ENCODE results near the gene PEX11G. TPM values are rescaled to one million over a fixed set of nuclear protein-coding genes. Genes with fewer than 3 reads are reported as not detected.
"Not testable (repeated sequence)": the region's sequence is repeated elsewhere in the genome, so short reads cannot be mapped to it uniquely, and the experiment has no call there.

PEX11G gene
- polyA plus RNA-seq, 2 donors = 4.9 to 6.5 TPM

- H3K36me3 ChIP-seq (ENCODE audit: control insufficient read depth in 2 of 2, insufficient read depth in 2 of 2, low read length in 1 of 2) = peaks cover 0 to 40% of the 10 kb centered on the region in 2 donors
- H3K4me3 ChIP-seq (ENCODE audit: low read depth in 1 of 2, low read length in 2 of 2) = no peak overlapping the region
- no peaks in the 10 kb centered on the region for H3K9me3 ChIP-seq (ENCODE audit: control insufficient read depth in 2 of 2, insufficient read depth in 1 of 2, low read depth in 1 of 2, low read length in 1 of 2)
- no peaks in the 10 kb centered on the region for H3K4me1 ChIP-seq (ENCODE audit: control insufficient read depth in 2 of 2, insufficient read depth in 2 of 2, low read length in 1 of 2)
- H3K27ac ChIP-seq (ENCODE audit: low read depth in 2 of 2, low read length in 1 of 2) = no peak overlapping the region
- WGBS, 2 donors = 91 to 93% methylated on average over 21 of the region's 21 CpGs
- no peaks in the 10 kb centered on the region for H3K27me3 ChIP-seq (ENCODE audit: control insufficient read depth in 1 of 2, insufficient read depth in 2 of 2, low read length in 2 of 2)
Observed at GRCh38 chr19:7441468-7442146, 47.2 kb downstream of the PEX11G start.

GRCh38 chr19:7440188-7440975 is 48.5 kb downstream of the PEX11G start:
- H3K4me3 ChIP-seq (ENCODE audit: low read depth in 1 of 2, low read length in 2 of 2) = no peak overlapping the region
- H3K4me1 ChIP-seq (ENCODE audit: control insufficient read depth in 2 of 2, insufficient read depth in 2 of 2, low read length in 1 of 2) = no peaks in the 10 kb centered on the region
- no peak overlapping the region for H3K27ac ChIP-seq (ENCODE audit: low read depth in 2 of 2, low read length in 1 of 2)
- H3K9me3 ChIP-seq (ENCODE audit: control insufficient read depth in 2 of 2, insufficient read depth in 1 of 2, low read depth in 1 of 2, low read length in 1 of 2) = no peaks in the 10 kb centered on the region
- WGBS, 2 donors = 89 to 92% methylated on average over 43 of the region's 43 CpGs
- H3K36me3 ChIP-seq (ENCODE audit: control insufficient read depth in 2 of 2, insufficient read depth in 2 of 2, low read length in 1 of 2) = peaks cover 0 to 36% of the 10 kb centered on the region in 2 donors
- no peaks in the 10 kb centered on the region for H3K27me3 ChIP-seq (ENCODE audit: control insufficient read depth in 1 of 2, insufficient read depth in 2 of 2, low read length in 2 of 2)

GRCh38 chr19:7435586-7435985 is 53.2 kb downstream of the PEX11G start:
- H3K9me3 ChIP-seq (ENCODE audit: control insufficient read depth in 2 of 2, insufficient read depth in 1 of 2, low read depth in 1 of 2, low read length in 1 of 2) = no peaks in the 10 kb centered on the region
- no peak overlapping the region for H3K27ac ChIP-seq (ENCODE audit: low read depth in 2 of 2, low read length in 1 of 2)
- H3K36me3 ChIP-seq (ENCODE audit: control insufficient read depth in 2 of 2, insufficient read depth in 2 of 2, low read length in 1 of 2) = peaks cover 0 to 8% of the 10 kb centered on the region in 2 donors
- WGBS, 2 donors = 85 to 94% methylated on average over 3 of the region's 3 CpGs
- no peaks in the 10 kb centered on the region for H3K4me1 ChIP-seq (ENCODE audit: control insufficient read depth in 2 of 2, insufficient read depth in 2 of 2, low read length in 1 of 2)
- no peak overlapping the region for H3K4me3 ChIP-seq (ENCODE audit: low read depth in 1 of 2, low read length in 2 of 2)
- H3K27me3 ChIP-seq (ENCODE audit: control insufficient read depth in 1 of 2, insufficient read depth in 2 of 2, low read length in 2 of 2) = no peaks in the 10 kb centered on the region

GRCh38 chr19:7434391-7434790 is 54.4 kb downstream of the PEX11G start:
- H3K27me3 ChIP-seq (ENCODE audit: control insufficient read depth in 1 of 2, insufficient read depth in 2 of 2, low read length in 2 of 2) = no peaks in the 10 kb centered on the region
- H3K36me3 ChIP-seq (ENCODE audit: control insufficient read depth in 2 of 2, insufficient read depth in 2 of 2, low read length in 1 of 2) = no peaks in the 10 kb centered on the region
- no peak overlapping the region for H3K27ac ChIP-seq (ENCODE audit: low read depth in 2 of 2, low read length in 1 of 2)
- WGBS, 2 donors = 93 to 95% methylated on average over 10 of the region's 10 CpGs
- H3K4me3 ChIP-seq (ENCODE audit: low read depth in 1 of 2, low read length in 2 of 2) = no peak overlapping the region
- no peaks in the 10 kb centered on the region for H3K9me3 ChIP-seq (ENCODE audit: control insufficient read depth in 2 of 2, insufficient read depth in 1 of 2, low read depth in 1 of 2, low read length in 1 of 2)
- no peaks in the 10 kb centered on the region for H3K4me1 ChIP-seq (ENCODE audit: control insufficient read depth in 2 of 2, insufficient read depth in 2 of 2, low read length in 1 of 2)

GRCh38 chr19:7433456-7433855 is 55.4 kb downstream of the PEX11G start:
- H3K4me3 ChIP-seq (ENCODE audit: low read depth in 1 of 2, low read length in 2 of 2); H3K9me3 ChIP-seq (ENCODE audit: control insufficient read depth in 2 of 2, insufficient read depth in 1 of 2, low read depth in 1 of 2, low read length in 1 of 2); H3K4me1 ChIP-seq (ENCODE audit: control insufficient read depth in 2 of 2, insufficient read depth in 2 of 2, low read length in 1 of 2); H3K36me3 ChIP-seq (ENCODE audit: control insufficient read depth in 2 of 2, insufficient read depth in 2 of 2, low read length in 1 of 2); H3K27ac ChIP-seq (ENCODE audit: low read depth in 2 of 2, low read length in 1 of 2); H3K27me3 ChIP-seq (ENCODE audit: control insufficient read depth in 1 of 2, insufficient read depth in 2 of 2, low read length in 2 of 2): not testable (repeated sequence)
- 84 to 88% methylated on average over 6 to 7 of the region's 7 CpGs for WGBS, 2 donors

- no peak overlapping the region for H3K4me3 ChIP-seq (ENCODE audit: low read depth in 1 of 2, low read length in 2 of 2)
- H3K27me3 ChIP-seq (ENCODE audit: control insufficient read depth in 1 of 2, insufficient read depth in 2 of 2, low read length in 2 of 2) = no peaks in the 10 kb centered on the region
- no peaks in the 10 kb centered on the region for H3K9me3 ChIP-seq (ENCODE audit: control insufficient read depth in 2 of 2, insufficient read depth in 1 of 2, low read depth in 1 of 2, low read length in 1 of 2)
- 85 to 86% methylated on average over 8 of the region's 8 CpGs for WGBS, 2 donors
- peaks cover 0 to 5% of the 10 kb centered on the region in 2 donors for H3K36me3 ChIP-seq (ENCODE audit: control insufficient read depth in 2 of 2, insufficient read depth in 2 of 2, low read length in 1 of 2)
- peaks cover 0 to 2% of the 10 kb centered on the region in 2 donors for H3K4me1 ChIP-seq (ENCODE audit: control insufficient read depth in 2 of 2, insufficient read depth in 2 of 2, low read length in 1 of 2)
- H3K27ac ChIP-seq (ENCODE audit: low read depth in 2 of 2, low read length in 1 of 2) = no peak overlapping the region
Observed at GRCh38 chr19:7429638-7430282, 59.1 kb downstream of the PEX11G start.

- whole genome bisulfite sequencing, 2 donors = 79 to 92% methylated on average over 20 of the region's 20 CpGs
- H3K27ac ChIP-seq (ENCODE audit: low read depth in 2 of 2, low read length in 1 of 2) = no peak overlapping the region
Observed at GRCh38 chr19:7428651-7429113, 60.2 kb downstream of the PEX11G start.

GRCh38 chr19:7427944-7428343 is 60.9 kb downstream of the PEX11G start:
- H3K4me3 ChIP-seq (ENCODE audit: low read depth in 1 of 2, low read length in 2 of 2) = no peak overlapping the region
- no peaks in the 10 kb centered on the region for H3K27me3 ChIP-seq (ENCODE audit: control insufficient read depth in 1 of 2, insufficient read depth in 2 of 2, low read length in 2 of 2)
- H3K27ac ChIP-seq (ENCODE audit: low read depth in 2 of 2, low read length in 1 of 2) = no peak overlapping the region
- 67 to 69% methylated on average over 5 of the region's 5 CpGs for WGBS, 2 donors
- peaks cover 0 to 5% of the 10 kb centered on the region in 2 donors for H3K36me3 ChIP-seq (ENCODE audit: control insufficient read depth in 2 of 2, insufficient read depth in 2 of 2, low read length in 1 of 2)
- no peaks in the 10 kb centered on the region for H3K9me3 ChIP-seq (ENCODE audit: control insufficient read depth in 2 of 2, insufficient read depth in 1 of 2, low read depth in 1 of 2, low read length in 1 of 2)
- H3K4me1 ChIP-seq (ENCODE audit: control insufficient read depth in 2 of 2, insufficient read depth in 2 of 2, low read length in 1 of 2) = peaks cover 0 to 2% of the 10 kb centered on the region in 2 donors

More at GRCh38 chr19:7428651-7429113, 60.2 kb downstream of the PEX11G start:
- no peak overlapping the region for H3K4me3 ChIP-seq (ENCODE audit: low read depth in 1 of 2, low read length in 2 of 2)
- H3K36me3 ChIP-seq (ENCODE audit: control insufficient read depth in 2 of 2, insufficient read depth in 2 of 2, low read length in 1 of 2) = peaks cover 0 to 5% of the 10 kb centered on the region in 2 donors
- H3K9me3 ChIP-seq (ENCODE audit: control insufficient read depth in 2 of 2, insufficient read depth in 1 of 2, low read depth in 1 of 2, low read length in 1 of 2) = no peaks in the 10 kb centered on the region
- H3K4me1 ChIP-seq (ENCODE audit: control insufficient read depth in 2 of 2, insufficient read depth in 2 of 2, low read length in 1 of 2) = peaks cover 0 to 2% of the 10 kb centered on the region in 2 donors
- H3K27me3 ChIP-seq (ENCODE audit: control insufficient read depth in 1 of 2, insufficient read depth in 2 of 2, low read length in 2 of 2) = no peaks in the 10 kb centered on the region

GRCh38 chr19:7426986-7427385 is 61.8 kb downstream of the PEX11G start:
- Histone ChIP-seq H3K4me1 (ENCODE audit: control insufficient read depth in 2 of 2, insufficient read depth in 2 of 2, low read length in 1 of 2) (peaks cover 0 to 2% of the 10 kb centered on the region in 2 donors), H3K27ac (ENCODE audit: low read depth in 2 of 2, low read length in 1 of 2) (no peak overlapping the region)
- 74 to 83% methylated on average over 9 of the region's 9 CpGs for WGBS, 2 donors

More at GRCh38 chr19:7426986-7427385, 61.8 kb downstream of the PEX11G start:
- H3K27me3 ChIP-seq (ENCODE audit: control insufficient read depth in 1 of 2, insufficient read depth in 2 of 2, low read length in 2 of 2) = no peaks in the 10 kb centered on the region
- no peaks in the 10 kb centered on the region for H3K9me3 ChIP-seq (ENCODE audit: control insufficient read depth in 2 of 2, insufficient read depth in 1 of 2, low read depth in 1 of 2, low read length in 1 of 2)
- H3K4me3 ChIP-seq (ENCODE audit: low read depth in 1 of 2, low read length in 2 of 2) = no peak overlapping the region
- H3K36me3 ChIP-seq (ENCODE audit: control insufficient read depth in 2 of 2, insufficient read depth in 2 of 2, low read length in 1 of 2) = peaks cover 0 to 5% of the 10 kb centered on the region in 2 donors

All from esophagus (tissue), 2 donors.